ENCODE data around the gene TBX5.
"Not testable (repeated sequence)": the region's sequence is repeated elsewhere in the genome, so short reads cannot be mapped to it uniquely, and the experiment has no call there.

Gene TBX5

DNA sequence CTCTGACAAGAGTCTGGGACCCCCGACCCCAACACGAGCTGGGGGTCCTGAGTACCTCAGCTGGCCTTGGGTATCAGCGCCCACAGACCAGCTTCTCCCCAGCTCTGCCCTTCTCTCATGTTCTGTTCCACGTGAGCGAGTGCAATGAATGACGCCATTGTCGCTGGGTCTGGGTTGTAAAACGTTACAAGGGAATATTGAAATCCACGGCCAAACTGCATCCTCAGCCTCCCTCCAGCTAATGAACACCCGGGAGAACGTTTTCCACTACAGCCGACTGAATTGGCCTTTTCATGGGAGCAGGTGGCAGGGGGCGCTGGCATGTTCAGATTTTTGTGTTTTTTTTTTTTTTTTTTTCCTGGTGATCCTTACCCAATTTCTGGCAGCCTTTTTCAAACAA is 34.7 kb downstream of the TBX5 start:
- Mint-ChIP-seq H3K27me3 (peaks cover 9% of the 10 kb centered on the region), H3K4me3 (no peak overlapping the region), H3K36me3 (ENCODE audit: insufficient read depth) (peaks cover 2% of the 10 kb centered on the region), H3K9me3 (peaks cover 6% of the 10 kb centered on the region), H3K27ac (ENCODE audit: low read depth) (no peak overlapping the region), H3K4me1 (no peaks in the 10 kb centered on the region)
- DNase-seq (ENCODE audit: low spot score in 2 of 2) (no peak), ATAC-seq (replicated peaks; ENCODE audit: extremely low read depth, poor library complexity, severe bottlenecking) (no peak)

DNA sequence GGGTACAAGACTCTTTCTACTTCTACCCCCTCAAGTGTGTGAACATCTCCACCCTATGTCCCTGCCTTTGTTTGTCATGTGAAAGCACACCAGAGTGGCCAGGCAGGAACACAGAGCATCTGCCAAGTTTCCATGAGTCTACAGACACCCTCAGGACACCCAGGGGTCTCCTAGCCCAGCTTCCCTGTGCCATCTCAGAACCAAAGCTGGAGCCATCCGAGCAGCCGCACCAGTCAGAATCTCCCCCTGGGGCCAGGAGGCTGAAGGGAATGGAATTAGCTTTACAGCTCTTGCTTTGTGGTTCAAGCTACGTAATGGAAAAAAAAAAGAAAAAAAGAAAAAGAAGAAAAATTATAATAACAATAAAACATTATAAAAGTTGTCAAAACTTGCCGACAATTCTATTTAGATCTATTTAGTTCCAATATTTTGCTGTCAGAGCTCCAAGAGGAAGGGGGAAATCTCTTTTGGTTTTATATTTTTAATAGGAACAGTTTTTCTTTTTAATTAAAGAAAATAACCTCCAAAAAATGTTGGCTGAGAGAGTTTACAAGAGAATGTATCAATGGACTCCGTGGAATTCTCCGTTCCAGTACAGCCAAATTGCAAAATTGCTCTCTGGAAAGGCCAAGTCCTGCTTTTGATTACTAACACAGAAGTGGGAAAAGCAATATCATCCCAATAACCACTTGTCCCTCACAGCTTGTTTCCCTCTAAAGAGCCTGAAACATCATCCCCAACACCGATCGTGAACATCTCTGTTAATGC is 37.1 kb downstream of the TBX5 start:
- DNase-seq (ENCODE audit: low spot score in 2 of 2) (no peak), ATAC-seq (replicated peaks; ENCODE audit: extremely low read depth, poor library complexity, severe bottlenecking) (no peak)
- no peak overlapping the region for H3K4me3 Mint-ChIP-seq
- H3K9me3 Mint-ChIP-seq = peaks cover 6% of the 10 kb centered on the region
- H3K36me3 Mint-ChIP-seq (ENCODE audit: insufficient read depth) = peaks cover 2% of the 10 kb centered on the region
- no peak overlapping the region for H3K27ac Mint-ChIP-seq (ENCODE audit: low read depth)
- peaks cover 3% of the 10 kb centered on the region for H3K27me3 Mint-ChIP-seq
- no peaks in the 10 kb centered on the region for H3K4me1 Mint-ChIP-seq

DNA sequence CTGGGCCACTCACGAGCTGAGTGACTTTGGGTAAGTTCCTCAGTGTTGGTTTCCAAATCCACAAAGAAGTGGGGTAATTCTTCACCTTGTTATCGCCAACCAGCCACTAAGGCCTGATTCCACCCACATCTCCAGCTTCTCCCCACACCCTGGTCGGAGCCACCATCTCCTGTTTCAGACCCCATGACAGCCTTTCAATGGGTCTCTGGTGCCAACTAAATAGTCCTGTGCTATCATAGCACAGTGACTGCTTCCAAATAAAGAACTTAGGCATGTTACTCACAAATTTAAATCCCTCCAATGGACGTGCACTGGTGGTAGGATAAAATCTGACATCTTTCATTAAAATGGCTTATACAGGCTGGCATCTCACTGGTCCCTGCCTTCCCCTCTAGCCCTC is 44.0 kb downstream of the TBX5 start:
- ATAC-seq (replicated peaks; ENCODE audit: extremely low read depth, poor library complexity, severe bottlenecking) (no peak), DNase-seq (ENCODE audit: low spot score in 2 of 2) (no peak)
- H3K27ac Mint-ChIP-seq (ENCODE audit: low read depth) = no peak overlapping the region
- H3K4me3 Mint-ChIP-seq = no peak overlapping the region
- peaks cover 3% of the 10 kb centered on the region for H3K9me3 Mint-ChIP-seq
- no peaks in the 10 kb centered on the region for H3K4me1 Mint-ChIP-seq
- no peaks in the 10 kb centered on the region for H3K27me3 Mint-ChIP-seq
- H3K36me3 Mint-ChIP-seq (ENCODE audit: insufficient read depth) = no peaks in the 10 kb centered on the region

DNA sequence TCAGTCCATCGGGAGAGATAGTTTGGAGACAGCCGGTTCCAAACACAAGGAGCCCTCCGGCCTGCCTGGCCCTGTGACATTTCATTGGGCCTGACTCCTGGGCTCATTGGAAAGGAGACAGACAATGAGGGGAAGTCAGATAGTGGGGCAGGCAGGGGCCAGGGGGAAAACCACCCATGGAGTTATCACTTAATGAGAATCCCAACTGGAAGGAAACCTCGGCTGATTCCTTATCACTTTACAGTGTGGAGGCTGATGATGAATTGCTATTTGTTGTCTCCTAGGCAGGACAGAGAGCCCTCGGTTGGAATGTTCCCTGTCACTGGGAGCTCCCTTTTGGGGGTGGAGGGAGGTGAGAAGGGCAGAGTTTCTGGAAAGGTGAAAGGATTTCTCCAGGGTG is 44.4 kb downstream of the TBX5 start:
- H3K4me1 Mint-ChIP-seq = no peaks in the 10 kb centered on the region
- H3K27me3 Mint-ChIP-seq = no peaks in the 10 kb centered on the region
- H3K4me3 Mint-ChIP-seq = no peak overlapping the region
- no peak for ATAC-seq (replicated peaks; ENCODE audit: extremely low read depth, poor library complexity, severe bottlenecking)
- no peaks in the 10 kb centered on the region for H3K36me3 Mint-ChIP-seq (ENCODE audit: insufficient read depth)
- peaks cover 3% of the 10 kb centered on the region for H3K9me3 Mint-ChIP-seq
- H3K27ac Mint-ChIP-seq (ENCODE audit: low read depth) = no peak overlapping the region
- no peak for DNase-seq (ENCODE audit: low spot score in 2 of 2)

DNA sequence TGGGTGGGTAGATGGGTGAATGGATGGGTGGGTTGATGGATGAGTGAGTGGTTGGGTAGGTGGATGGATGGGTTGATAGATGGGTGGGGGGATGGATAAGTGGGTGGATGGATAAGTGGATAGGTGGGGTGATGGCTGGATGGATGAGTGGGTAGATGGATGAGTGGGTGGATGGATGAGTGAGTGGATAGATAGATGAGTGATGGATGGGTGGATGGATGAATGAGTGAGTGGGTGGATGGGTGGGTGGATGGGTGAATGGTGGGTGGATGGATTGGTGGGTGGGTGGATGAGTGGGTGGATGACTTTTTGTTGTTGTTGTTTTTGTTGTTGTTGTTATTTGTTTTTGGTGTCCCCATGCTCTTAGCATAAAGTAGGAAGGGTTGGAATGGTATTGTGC is 45.5 kb downstream of the TBX5 start:
- Mint-ChIP-seq H3K4me3 (no peak overlapping the region), H3K9me3 (peaks cover 5% of the 10 kb centered on the region), H3K27me3 (no peaks in the 10 kb centered on the region), H3K27ac (ENCODE audit: low read depth) (no peak overlapping the region), H3K4me1 (no peaks in the 10 kb centered on the region), H3K36me3 (ENCODE audit: insufficient read depth) (no peaks in the 10 kb centered on the region)
- DNase-seq (ENCODE audit: low spot score in 2 of 2) = no peak
- no peak for ATAC-seq (replicated peaks; ENCODE audit: extremely low read depth, poor library complexity, severe bottlenecking)

DNA sequence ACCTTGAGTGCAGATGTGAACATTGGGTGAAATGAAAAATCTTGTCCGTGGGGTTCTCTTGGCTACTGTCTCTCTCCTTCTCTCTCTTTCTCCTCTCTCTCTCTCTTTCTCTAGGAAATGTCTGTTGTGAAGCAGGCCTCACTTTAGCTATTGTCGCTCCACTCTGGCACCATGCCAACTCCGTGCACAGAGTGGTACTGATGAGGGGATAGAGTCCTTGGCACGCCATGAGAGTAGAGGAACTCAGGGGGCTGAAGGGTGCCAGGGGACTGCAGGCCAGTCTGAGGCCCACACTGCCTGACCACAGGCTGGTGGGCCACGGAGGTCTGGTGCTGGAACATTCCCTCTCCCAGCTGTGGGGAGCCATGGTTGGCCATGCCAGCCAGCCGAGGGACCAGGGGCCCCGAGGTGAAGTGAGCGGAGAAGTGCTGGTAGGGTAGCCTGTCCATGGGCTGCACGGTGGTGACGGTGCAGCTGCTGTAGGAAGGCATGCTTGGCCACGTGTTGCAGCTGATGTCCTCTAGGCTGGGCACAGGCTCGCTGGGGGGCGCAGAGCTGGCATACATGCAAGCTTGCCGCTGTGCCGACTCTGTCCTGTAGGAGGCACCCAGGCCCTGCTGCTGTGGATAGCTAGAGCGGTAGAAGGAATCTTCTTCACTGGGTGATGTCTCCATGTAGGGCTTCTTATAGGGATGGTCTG is 50.4 kb downstream of the TBX5 start:
- H3K4me3 Mint-ChIP-seq = no peak overlapping the region
- H3K27ac Mint-ChIP-seq (ENCODE audit: low read depth) = no peak overlapping the region
- no peak for ATAC-seq (replicated peaks; ENCODE audit: extremely low read depth, poor library complexity, severe bottlenecking)
- H3K27me3 Mint-ChIP-seq = no peaks in the 10 kb centered on the region
- H3K4me1 Mint-ChIP-seq = no peaks in the 10 kb centered on the region
- peaks cover 19% of the 10 kb centered on the region for H3K9me3 Mint-ChIP-seq
- no peak for DNase-seq (ENCODE audit: low spot score in 2 of 2)
- no peaks in the 10 kb centered on the region for H3K36me3 Mint-ChIP-seq (ENCODE audit: insufficient read depth)

DNA sequence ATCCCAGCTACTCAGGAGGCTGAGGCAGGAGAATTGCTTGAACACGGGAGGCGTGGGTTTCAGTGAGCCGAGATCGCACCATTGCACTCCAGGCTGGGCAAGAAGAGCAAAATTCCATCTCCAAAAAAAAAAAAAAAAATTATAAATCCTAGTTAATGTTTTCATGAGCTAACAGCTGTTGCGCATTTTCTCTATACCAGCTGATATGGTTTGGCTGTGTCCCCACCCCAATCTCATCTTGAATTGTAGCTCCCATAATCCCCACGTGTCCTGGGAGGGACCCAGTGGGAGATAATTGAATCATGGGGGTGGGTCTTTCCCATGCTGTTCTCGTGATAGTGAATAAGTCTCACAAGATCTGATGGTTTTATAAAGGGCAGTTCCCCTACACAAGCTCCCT is 56.7 kb downstream of the TBX5 start:
- ATAC-seq (replicated peaks; ENCODE audit: extremely low read depth, poor library complexity, severe bottlenecking); H3K9me3 Mint-ChIP-seq; DNase-seq (ENCODE audit: low spot score in 2 of 2); H3K27me3 Mint-ChIP-seq; H3K4me1 Mint-ChIP-seq; H3K27ac Mint-ChIP-seq (ENCODE audit: low read depth); H3K4me3 Mint-ChIP-seq; H3K36me3 Mint-ChIP-seq (ENCODE audit: insufficient read depth): not testable (repeated sequence)

DNA sequence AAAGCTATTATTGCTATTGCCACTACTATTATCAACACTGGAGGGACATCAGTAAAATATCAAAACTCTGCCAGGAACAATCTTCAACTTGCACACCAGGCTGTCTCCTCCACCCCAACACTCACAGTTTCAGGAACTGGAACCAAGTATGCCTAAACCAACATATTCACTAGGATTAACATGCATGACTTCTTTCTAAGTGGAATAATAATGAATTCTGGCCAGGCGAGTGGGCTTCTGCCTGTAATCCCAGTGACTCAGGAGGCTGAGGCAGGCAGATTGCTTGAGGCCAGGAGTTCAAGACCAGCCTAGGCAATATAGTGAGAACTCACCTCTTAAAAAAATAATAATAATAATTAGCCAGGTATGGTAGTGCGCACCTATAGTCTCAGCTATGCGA is 58.1 kb downstream of the TBX5 start:
- H3K27ac Mint-ChIP-seq (ENCODE audit: low read depth) = no peak overlapping the region
- no peaks in the 10 kb centered on the region for H3K36me3 Mint-ChIP-seq (ENCODE audit: insufficient read depth)

DNA sequence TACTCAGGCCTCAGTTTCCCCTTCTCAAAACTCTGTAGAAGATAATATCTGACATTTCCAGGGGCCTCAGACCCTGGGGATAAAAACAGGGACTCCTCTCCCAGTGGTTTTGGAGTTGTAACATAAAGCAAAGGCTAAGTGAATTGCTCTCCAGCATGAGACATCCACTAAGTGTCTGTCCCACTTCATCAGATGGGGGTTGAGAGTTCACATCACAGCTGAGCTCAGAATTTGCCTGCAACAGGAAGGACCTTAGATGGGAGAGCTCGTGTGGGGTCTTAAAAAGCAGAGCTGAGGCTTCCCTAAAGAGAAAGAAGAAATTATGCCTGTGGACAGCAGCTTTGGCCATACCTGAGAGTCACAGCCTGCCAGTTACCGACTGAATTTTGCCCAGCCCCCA is 61.1 kb downstream of the TBX5 start:
- no peak for ATAC-seq (replicated peaks; ENCODE audit: extremely low read depth, poor library complexity, severe bottlenecking)
- H3K27ac Mint-ChIP-seq (ENCODE audit: low read depth) = no peak overlapping the region

More for the DNA sequence above, 58.1 kb downstream of the TBX5 start:
- peaks cover 15% of the 10 kb centered on the region for H3K27me3 Mint-ChIP-seq
- no peak for DNase-seq (ENCODE audit: low spot score in 2 of 2)
- H3K9me3 Mint-ChIP-seq = no peaks in the 10 kb centered on the region
- no peak overlapping the region for H3K4me3 Mint-ChIP-seq
- H3K4me1 Mint-ChIP-seq = no peaks in the 10 kb centered on the region
- ATAC-seq (replicated peaks; ENCODE audit: extremely low read depth, poor library complexity, severe bottlenecking) = no peak

DNA sequence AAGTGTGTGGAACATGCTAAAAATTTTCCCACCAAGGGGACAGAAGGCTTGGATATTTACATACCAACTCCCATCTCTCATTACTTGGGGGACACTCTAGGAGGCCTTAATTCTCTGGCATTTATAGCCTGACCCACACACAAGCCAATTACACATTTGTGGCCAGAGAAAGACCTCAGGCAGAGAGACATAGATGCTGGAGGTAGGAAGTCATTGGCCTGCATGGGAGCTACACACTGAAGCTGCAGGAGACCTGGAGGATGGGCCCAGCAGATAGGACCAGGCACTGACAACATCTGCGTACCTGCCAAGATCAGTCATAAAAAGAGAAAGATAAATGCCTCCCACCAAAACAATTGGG is 61.7 kb downstream of the TBX5 start:
- Mint-ChIP-seq H3K9me3 (no peaks in the 10 kb centered on the region), H3K4me1 (no peaks in the 10 kb centered on the region), H3K4me3 (no peak overlapping the region), H3K27ac (ENCODE audit: low read depth) (no peak overlapping the region), H3K36me3 (ENCODE audit: insufficient read depth) (no peaks in the 10 kb centered on the region), H3K27me3 (peaks cover 15% of the 10 kb centered on the region)
- DNase-seq (ENCODE audit: low spot score in 2 of 2) (no peak), ATAC-seq (replicated peaks; ENCODE audit: extremely low read depth, poor library complexity, severe bottlenecking) (no peak)

More for the DNA sequence above, 61.1 kb downstream of the TBX5 start:
- Mint-ChIP-seq H3K27me3 (peaks cover 15% of the 10 kb centered on the region), H3K4me3 (no peak overlapping the region), H3K4me1 (no peaks in the 10 kb centered on the region), H3K9me3 (no peaks in the 10 kb centered on the region), H3K36me3 (ENCODE audit: insufficient read depth) (no peaks in the 10 kb centered on the region)
- no peak for DNase-seq (ENCODE audit: low spot score in 2 of 2)

DNA sequence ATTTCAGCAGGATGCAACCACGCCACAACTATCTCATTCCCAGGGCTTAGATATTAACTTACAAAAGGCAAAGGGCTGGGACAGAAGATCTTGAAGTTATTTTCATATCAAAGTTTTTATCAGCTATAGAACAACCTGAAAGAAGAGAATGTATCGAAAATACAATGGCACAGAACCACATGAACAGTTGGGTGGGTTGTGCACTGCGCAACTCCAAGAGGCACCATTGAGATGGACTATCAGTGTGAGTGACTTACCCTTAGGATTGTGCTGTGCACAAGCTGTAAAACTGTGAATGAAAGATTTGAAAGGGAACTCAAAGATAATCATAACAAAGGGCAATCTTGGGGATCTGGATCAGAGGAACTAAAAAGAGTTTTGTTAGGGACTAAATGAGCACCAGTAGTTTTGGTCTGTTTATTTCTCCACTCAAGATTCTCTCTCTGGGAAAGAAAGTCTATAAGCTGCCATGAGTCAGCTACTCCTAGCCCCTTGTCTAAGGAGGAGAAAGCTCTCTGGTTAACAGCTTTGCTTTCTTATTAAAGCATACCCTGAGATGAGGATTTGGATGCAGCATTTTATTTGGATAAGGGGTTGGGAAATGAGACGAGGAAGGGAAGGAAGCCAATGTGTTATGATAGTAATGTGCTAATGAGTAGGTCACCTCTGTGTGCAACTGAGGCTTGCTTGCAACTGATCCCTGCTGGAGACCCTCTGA is 62.2 kb downstream of the TBX5 start:
- no peaks in the 10 kb centered on the region for H3K36me3 Mint-ChIP-seq (ENCODE audit: insufficient read depth)
- H3K4me3 Mint-ChIP-seq = no peak overlapping the region
- H3K9me3 Mint-ChIP-seq = no peaks in the 10 kb centered on the region
- peaks cover 15% of the 10 kb centered on the region for H3K27me3 Mint-ChIP-seq
- no peak for DNase-seq (ENCODE audit: low spot score in 2 of 2)
- ATAC-seq (replicated peaks; ENCODE audit: extremely low read depth, poor library complexity, severe bottlenecking) = no peak
- no peak overlapping the region for H3K27ac Mint-ChIP-seq (ENCODE audit: low read depth)
- no peaks in the 10 kb centered on the region for H3K4me1 Mint-ChIP-seq

DNA sequence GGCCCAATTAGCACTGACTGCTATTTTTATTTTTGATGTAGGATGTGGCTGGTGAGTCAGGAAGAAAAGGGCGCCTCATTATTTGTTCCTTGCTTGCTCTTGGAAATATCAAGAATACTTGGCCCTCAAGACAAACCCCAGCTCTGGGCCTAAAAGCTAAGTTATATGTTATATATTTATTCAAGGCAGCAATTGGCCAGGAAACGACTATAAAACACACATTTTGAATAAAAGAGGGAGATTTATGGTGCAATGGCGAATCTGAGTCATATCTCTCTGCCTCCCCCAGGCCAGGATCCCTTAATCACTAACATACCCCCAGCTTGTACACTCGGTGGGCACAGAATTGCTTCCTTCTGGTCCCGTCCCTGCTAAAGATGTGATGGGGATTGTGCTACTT is 63.3 kb downstream of the TBX5 start:
- ATAC-seq (replicated peaks; ENCODE audit: extremely low read depth, poor library complexity, severe bottlenecking) (no peak), DNase-seq (ENCODE audit: low spot score in 2 of 2) (no peak)
- no peak overlapping the region for H3K4me3 Mint-ChIP-seq
- no peaks in the 10 kb centered on the region for H3K9me3 Mint-ChIP-seq
- no peaks in the 10 kb centered on the region for H3K4me1 Mint-ChIP-seq
- H3K27ac Mint-ChIP-seq (ENCODE audit: low read depth) = no peak overlapping the region
- no peaks in the 10 kb centered on the region for H3K36me3 Mint-ChIP-seq (ENCODE audit: insufficient read depth)
- H3K27me3 Mint-ChIP-seq = peaks cover 22% of the 10 kb centered on the region

DNA sequence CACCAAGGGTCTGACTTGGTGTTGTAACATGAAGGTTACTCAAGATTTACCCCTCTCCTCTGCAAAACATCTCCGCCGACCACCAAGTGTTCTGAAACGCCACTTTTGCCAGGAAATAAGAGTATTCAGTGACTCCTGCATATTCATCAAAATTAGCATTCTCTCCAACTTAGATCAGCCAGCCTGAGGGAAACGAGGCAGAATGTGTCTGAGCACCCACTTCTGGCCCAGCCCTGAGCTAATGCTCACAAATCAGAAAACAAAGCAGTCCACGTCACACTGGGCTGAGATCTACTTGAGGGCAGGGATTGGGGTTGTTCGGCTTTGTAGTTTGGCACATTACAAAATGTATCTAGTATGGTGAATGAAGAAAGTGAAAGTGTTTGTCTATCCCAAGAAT is 64.3 kb downstream of the TBX5 start:
- no peaks in the 10 kb centered on the region for H3K9me3 Mint-ChIP-seq
- H3K4me1 Mint-ChIP-seq = no peaks in the 10 kb centered on the region
- H3K36me3 Mint-ChIP-seq (ENCODE audit: insufficient read depth) = no peaks in the 10 kb centered on the region
- no peak overlapping the region for H3K27ac Mint-ChIP-seq (ENCODE audit: low read depth)
- H3K4me3 Mint-ChIP-seq = no peak overlapping the region
- ATAC-seq (replicated peaks; ENCODE audit: extremely low read depth, poor library complexity, severe bottlenecking) (no peak), DNase-seq (ENCODE audit: low spot score in 2 of 2) (no peak)
- H3K27me3 Mint-ChIP-seq = peaks cover 24% of the 10 kb centered on the region
